Activated gamma-delta T cell (primary cell): ENCODE results near the gene GIPC1.
"Not testable (repeated sequence)": the region's sequence is repeated elsewhere in the genome, so short reads cannot be mapped to it uniquely, and the experiment has no call there.

Experiments used
- DNase-seq: peaks from one replicate; lab custom pipeline; 2025; lab: John Stamatoyannopoulos, UW

The GIPC1 gene

DNA sequence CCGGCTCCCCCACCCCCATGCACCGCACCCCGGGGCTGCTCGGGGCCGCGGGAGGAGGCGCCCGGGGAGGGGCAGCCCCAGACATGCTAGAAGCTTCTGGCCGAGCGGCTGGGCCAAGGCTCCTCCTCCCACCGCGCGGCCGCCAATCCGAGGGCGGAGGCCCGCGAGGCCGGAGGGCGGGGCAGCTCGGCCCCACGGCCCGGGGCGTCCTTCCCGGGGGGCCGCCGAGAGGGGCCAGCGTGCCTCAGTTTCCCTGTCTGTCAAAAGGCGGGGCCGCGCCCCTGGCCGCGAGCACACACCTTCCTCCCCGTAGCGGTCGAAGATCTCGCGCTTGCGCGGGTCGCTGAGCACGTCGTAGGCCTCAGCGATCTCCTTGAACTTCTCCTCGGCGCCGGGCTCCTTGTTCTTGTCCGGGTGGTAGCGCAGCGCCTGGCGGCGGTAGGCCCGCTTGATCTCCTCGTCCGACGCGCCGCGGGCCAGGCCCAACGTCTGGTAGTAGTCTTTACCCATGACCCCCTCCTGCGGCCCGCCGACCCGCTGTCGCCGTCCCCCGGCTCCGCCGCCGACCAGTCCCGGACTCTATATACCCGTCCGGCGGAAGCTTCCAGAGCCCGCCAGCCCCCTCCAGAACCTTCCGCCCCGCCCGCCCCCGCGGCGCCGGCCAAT, 22.0 kb upstream of the GIPC1 start, which contains the start of gene DNAJB1:
TSS of gene DNAJB1 (minus strand) at position 558 of the 666 bp plus-strand sequence. CDS start at position 510, 48 bp downstream.
- DNase-seq, result peak; percentile 55

DNA sequence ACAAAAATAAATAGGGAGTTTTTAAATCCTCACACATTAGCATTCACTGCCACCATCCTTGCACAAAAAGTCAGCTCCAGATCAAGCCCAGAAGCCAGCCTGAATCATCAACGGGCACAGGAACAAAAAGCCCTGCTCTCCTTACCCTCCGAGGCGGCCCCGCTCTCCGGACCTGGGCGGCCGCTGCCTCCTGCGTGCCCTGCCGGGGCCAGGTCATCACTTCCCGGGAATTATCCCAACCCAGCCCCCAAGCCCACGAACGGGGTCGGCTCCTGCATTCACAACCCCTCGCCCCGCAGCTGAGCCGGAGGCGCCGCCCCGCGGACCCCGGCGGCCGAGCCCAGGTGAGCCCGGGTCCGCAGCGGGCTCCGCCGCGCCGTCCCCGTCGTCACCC, 21.5 kb upstream of the GIPC1 start:
- DNase-seq, result no peak

DNA sequence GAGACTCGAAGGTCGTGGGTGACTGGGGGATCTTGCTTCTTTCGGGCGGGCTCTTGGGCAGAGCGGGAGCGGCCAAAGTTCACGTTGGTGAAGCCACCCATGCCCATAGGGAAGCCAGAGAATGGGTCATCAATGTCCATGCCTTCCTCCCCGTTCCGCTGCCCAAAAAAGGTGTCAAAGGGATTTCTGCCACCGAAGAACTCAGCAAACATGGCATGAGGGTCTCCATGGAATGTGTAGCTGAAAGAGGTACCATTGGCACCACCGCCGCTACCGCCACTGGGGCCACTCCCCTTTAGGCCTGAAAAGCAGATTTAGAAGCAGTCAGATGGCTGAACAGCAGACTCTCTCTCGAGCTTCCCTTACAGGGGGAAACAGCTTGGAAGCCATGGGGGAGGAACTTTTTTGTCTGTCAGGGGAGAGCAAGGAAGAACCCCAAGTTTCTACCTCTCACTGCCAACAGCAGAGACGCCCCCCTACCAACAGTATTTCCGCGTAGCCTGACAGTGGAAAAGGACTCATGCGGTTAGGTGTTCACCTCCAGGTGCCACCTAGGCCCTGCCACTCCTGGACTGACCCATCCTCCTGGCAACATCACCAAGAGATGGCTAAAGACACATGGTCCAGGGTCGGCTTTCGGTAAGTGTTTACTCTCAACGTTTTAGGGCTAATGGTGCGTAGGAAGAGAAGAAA, 21.0 kb upstream of the GIPC1 start:
- no peak for DNase-seq

DNA sequence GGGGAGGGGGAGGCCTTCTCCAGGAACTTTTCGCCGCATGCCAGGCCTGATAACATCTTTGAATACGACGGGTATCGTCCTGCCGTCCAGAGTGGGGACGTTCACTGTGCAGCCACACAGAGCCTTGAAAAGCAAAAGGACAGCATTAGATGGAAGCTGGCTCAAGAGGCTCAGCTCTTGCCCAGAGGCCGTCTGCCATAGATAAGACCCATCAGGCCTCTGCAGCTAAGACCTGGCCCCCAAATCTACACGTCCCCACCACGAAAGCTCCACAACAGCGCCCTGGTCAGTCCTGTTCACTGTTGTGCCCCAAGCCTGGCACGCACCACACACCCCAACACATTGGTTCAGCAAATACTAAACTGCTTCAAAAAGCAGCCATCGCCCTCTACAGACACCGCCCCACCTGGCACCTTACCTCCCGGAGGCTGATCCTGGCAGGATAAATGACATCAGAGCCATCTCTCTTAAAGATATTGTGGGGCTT, 20.2 kb upstream of the GIPC1 start:
- DNase-seq, result no peak

DNA sequence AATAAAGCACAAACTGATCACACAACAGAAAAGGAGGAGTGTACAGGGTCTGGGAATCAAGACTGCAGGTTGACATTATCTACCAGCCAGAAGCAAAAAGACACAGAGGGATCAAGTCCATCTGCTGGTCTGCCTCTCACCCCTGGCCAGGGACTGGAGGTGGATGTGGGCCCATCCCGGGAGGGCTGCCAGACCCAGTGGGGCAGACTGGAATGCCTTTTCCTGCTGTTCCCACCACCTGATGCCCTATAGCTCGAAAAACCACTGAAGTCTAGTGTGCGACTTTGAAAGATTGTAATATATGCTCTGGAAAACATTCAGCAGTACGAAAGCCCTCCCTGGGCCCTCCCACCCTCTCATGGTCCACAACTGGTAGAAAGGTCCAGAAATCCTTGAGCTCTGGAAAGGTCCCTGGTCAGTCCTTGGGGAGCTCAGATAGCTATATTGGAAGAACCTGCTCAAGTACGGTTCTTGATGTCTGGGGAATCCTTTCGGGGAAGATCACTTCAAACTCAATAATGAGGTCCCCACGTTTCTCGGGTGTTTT, 19.6 kb upstream of the GIPC1 start:
- no peak for DNase-seq

DNA sequence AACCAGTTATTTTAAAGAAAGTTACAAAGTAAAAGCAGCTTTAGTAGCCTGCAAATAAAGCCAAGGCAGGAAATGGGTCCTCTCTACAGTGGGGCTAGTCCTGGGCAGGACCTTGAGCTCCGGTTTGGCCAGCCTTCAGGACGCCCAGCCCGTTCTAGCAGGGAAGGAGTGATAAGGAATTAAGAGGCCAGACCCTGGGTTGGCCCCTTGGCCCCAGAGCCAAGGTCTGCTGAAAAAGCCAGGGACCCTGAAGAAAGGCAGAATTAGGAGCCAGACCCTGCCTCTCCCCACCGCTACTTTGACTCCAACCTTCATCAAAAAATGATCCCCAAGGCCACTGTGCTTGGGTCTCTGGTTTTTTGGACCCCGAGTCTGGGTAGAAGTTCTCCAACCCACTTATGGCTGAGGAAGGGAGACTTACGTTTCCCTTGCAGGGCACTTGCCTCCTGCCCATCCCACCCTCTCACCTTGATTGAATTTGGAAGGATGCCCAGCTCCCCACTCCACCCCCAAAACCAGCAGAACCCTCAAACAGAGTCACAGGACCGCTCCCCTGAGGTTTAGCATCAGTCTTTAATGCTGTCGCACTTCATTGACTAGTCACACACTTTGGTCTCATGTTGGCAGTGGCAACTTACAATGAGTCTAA, 18.4 kb upstream of the GIPC1 start:
- no peak for DNase-seq

DNA sequence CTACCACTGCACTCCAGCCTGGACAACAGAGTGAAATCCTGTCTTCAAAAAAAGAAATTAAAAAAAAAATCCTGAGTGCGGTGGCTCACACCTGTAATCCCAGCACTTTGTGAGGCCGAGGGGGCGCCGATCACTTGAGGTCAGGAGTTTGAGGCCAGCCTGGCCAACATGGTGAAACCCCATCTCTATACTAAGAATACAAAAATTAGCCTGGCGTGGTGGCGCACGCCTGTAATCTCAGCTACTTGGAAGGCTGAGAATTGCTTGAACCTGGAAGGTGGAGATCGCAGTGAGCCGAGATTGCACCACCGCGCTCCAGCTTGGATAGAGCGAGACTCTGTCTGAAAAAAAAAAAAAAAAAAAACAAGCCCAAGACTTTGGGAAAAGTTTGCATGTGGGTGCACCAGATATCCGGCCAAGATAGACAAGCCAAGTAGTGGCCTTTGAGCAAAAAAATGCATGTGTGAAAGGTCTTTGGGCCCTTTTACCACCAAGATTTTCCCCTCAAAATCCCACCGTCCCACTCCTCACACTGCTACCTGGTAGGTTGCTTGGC, 16.6 kb upstream of the GIPC1 start:
- no peak for DNase-seq

DNA sequence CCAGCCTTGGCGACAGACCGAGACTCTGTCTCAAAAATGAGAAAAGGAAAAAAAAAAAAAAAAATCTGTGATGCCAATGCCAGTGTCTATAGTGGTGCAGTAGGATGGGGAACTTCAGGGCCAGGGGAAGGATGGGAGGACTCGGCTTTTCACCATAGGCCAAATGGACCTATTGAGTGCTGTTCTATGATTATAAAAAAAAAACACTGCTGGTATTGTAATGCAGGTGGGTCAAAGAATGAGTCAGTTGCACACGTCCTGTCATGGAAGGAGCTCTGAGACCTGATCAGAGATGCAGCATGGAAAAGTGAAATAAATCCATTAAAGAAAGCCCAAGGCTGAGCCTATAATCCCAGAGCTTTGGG, 15.3 kb upstream of the GIPC1 start:
- no peak for DNase-seq

DNA sequence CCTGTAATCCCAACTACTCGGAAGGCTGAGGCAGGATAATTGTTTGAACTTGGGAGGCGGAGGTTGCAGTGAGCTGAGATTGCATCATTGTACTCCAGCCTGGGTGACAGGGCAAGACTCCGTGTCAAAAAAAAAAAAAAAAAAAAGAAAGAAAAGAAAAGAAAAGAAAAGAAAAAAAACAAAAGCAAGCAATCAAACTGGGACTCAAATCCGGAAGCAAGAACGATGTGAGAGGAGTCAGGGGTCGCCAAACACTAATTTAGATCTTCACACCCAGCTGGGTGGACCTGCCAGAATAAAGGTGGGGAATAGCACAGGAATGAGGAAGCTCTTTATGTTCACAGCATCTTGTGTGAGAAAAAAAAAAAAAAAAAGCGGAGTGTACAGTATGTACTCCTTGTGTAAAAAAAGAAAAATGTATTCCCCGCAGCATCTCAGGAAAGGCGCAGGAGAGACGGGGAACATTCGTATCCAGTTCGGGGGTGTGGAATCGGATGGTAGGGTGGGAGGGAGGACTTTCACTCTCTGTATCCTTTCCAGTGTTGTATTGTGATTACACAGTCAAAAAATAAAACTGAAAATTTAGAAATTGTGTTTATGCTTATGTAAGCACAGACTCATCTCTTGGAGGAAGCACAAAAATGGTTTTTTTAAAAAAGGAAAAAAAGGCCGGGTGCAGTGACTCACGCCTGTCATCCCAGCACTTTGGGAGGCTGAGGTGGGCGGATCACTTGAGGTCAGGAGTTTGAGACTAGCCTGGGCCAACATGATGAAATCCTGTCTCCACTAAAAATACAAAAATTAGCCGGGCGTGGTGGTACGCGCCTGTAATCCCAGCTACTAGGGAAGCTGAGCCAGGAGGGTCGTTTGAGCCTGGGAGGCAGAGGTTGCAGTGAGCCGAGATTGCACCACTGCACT, 14.6 kb upstream of the GIPC1 start:
- DNase-seq, result no peak

DNA sequence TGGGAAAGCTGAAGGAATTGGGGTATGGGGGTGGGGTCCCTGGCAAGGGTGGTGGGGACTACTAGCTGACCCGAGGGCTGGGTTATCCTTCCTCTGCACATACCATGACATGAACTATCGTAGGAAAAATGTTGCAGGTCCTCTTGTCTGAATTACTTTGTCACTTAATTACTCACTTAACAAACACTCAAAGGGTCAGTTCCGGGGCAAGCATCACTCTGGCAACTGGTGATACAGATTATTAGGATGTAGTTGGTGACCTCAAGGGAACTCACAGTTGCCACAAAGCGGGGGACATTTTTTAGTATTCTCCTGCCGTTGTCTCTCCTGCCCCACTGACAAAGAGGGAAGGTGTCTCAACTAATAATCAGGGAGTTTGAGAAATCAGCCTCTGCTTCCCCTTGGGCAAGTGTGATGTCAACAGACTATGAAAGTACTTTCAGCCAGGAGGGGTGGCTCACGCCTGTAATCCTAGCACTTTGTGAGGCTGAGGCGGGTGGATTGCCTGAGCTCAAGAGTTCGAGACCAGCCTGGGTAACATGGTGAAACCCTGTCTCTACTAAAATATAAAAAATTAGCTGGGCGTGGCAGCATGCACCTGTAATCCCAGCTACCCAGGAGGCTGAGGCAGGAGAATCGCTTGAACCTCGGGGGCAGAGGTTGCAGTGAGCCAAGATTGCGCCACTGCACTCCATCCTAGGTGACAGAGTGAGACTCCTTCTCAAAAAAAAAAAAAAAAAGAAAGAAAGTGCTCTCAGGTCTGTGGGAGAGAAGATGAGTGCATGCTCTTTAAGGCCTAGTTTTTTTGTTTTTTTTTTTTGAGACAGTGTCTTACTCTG, 12.0 kb upstream of the GIPC1 start:
- no peak for DNase-seq

DNA sequence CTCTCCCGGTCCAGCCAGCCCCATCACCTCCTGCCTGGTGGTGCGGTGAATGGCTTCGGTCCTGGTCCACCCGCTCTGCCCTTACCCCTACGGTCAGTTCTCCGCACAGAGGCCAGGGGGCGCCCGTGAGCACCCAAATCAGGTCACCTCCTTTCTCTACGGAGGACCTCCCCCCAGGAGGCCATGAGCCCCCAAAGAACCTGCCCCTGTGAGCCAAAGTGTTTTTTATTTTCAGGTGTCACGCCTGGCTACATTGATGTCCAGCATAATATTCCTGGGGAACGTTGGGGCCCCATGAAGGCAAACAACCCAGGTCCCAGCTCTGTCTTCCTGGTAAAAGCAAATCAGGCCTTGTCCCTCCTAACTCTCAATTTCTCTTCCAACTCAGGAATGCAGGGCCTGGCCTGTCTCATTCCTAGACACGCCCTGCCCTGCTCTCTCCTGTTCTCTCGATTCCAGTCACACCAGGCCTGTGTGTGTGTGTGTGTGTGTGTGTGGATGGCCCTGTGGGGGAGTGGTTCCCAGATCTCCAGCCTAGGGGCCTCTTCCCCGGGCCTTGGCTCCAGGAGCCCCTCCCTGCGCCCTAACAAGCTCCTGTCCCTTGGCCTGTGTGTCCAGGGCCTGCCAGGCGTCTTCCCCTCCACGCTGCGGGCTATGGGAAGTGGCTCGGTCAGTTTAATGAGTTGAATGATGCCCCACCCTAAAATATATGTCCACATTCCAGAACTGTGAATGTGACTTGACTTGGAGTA, 9.7 kb upstream of the GIPC1 start:
- peak; percentile 39 for DNase-seq

DNA sequence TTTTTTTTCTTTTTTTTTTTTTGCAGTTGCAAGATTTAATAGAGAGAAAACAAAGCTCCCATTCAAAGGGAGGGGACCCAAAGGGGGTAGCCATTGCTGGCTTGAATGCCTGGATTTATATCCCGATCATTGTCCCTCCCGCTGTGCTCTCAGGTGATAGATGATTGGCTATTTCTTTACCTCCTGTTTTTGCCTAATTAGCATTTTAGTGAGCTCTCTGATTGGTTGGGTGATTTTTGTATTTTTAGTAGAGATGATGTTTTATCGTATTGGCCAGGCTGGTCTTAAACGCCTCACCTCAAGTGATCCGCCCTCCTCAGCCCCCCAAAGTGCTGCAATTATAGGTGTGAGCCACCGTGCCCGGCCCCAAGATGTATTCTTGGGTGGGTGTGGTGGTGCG, 8.6 kb upstream of the GIPC1 start:
- DNase-seq, result not testable (repeated sequence)

DNA sequence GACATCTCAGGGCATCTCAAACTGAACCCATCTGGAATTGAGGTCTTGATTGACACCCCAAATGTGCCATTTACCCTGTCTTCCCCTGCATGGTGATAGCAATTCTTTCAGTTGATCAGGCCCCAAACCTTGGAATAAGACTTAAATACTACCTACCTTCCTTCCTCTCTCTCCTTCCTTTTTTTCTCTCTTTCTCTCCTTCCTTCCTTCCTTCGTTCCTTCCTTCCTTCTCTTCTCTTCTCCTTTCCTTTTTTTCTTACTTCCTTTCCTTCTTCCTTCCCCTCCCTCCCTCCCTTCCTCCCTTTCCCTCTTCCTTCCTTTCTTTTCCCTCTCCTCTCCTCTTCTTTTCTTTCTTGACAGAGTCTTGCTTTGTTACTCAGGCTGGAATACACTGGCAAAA, 7.4 kb upstream of the GIPC1 start:
- no peak for DNase-seq

DNA sequence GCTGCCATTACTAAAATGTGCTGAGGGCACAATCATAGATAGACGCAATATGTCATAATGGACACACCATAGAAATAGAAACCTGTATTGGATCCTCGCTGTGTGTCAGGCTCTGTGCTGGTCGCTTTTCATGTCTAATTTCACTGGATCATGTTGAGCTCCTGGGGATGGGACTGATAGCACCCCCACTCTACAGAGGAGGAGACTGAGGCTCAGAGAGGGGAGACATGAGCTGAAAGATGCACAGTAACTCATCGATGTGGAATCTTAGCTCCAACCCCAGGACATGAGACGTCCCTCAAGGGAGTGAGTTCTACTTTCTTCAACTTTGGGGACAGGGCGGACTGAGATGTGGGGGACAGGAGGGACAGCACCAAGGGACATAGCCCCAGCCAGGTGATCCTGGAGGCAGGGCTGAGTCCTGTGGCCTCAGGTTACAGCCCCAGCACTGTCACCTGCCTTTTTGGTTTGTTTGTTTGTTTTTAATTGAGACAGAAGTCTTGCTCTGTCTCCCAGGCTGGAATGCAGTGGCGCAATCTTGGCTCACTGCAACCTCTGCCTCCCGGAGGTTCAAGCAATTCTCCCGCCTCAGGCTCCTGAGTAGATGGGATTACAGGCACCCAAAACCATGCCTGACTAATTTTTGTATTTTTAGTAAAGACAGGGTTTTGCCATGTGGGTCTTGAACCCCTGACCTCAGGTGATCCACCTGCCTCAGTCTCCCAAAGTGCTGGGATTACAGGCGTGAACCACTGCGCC, 6.6 kb upstream of the GIPC1 start:
- no peak for DNase-seq

DNA sequence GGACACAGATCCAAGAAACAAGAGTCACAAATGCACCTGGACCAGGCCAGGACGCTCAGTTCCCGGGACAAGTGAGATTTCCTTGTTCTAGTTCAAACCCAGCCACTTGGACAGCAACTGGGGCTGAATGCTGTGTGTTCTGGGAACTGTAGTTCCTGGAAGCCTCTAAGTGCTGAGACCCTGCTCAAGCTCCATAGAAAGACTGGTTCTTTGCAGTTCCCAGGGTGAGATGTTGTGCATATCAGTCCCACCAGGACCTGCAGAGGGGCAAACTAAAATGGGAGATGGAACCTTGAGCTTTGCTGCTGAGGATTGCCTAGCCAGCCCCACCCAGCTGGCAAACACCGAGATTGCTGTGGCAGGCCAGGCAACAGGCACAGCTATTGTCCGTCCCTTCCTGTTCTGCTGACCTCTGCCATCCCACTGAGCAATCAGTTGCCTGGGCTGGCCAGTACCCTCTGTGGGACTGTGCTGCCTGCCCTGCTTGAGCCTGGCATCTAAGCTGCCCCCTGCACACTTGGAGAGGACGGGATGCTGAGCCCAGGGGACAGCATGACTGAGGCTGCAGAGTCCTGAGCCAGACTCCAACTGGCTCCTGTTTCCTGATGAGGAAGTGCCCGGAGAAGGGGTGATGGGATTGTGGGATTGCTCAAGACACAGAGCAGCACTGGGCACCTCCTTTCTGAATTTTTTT, 1.4 kb upstream of the GIPC1 start:
- no peak for DNase-seq

DNA sequence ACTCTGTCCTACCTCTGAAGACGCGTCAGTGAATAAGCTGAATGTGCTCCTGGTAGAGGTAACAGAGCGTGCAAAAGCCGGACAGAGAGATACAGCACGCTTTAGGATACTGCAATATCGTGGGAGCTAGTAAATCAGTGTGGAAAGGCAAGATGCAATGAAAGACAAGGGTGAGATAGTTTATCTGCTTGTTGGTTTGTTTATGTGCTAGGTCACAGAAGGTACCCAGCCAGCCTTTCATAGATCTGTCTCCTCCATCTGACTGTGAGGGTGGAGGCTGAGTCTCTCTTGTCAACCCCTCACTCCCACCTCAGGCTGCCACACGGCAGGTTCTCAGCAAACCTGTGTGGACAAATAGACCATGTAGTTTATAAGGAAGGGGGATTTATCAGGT, 904 bp upstream of the GIPC1 start:
- no peak for DNase-seq

DNA sequence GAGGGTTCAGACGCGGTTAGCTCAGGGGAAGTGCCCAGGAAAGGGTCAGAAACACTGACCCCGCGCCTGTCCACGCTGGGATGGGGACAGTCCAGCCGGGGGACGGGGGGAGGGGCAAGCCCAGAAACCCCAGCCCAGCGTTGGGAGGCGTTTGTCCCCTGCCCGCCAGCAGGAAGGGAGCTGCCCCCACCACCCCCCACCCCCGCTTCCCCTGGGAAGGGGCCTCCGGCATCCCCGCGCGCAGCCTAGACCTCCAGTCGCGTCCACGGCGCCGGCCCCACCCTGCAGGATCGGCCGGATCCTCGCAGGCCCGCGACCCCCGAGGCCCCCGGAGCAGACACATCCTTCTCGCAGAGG, 277 bp downstream of the GIPC1 start:
- no peak for DNase-seq

DNA sequence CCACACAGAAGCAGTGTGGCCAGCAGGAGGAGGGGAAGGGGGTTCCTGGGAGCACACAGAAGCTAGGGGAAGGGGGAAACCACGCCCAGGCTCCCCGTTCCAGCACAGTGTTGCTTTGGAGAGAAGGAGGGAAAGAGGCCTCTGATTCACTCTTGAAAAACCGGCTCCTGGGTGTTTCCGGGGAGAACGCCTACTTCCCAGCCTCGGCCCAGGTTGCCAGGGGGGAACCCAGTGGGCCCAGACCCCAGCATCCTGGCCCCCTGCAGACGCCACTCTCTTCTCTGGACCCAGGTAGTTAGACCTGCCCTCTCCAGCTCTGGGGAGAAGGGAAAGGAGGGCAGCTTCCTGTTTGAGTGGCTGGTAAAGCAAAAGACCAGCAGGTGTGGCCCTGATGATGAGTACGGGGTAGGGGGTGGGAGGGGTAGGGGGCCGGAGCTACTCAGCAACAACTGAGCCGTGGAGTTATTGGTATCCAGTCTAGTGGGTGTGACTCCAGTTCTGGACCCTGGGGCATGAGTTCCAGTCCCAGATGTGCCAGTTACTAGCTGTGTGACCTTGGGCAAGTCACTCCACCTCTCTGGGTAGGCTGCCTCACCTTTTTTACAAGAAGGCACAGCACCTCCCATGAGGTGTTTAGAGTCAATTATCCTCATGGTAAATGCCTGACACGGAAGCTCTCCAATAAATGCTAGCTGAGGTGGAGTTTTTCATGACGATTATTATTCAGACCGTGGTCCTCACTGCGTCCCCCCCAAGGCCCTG, 836 bp downstream of the GIPC1 start:
- no peak for DNase-seq
